ENCODE measurements around the gene SELENOM.

DNA sequence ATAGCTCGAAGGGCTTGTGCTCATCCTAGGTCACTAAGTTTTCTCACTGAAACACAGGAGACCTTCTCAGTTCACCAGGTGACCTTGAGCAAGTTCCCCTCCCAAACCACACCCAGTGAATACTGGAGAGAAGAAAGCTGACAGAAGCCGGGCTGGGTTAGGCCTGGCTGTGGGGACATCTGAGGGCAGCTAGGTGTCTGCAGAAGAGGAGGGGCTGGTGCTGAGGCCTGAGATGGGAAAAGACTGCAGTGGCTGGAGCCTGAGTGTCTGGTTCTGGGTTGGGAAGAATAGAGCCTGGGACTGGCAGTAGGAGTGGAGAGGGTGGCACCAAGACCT, 14.8 kb upstream of the SELENOM start:
- TF ChIP-seq, protein P1, sequence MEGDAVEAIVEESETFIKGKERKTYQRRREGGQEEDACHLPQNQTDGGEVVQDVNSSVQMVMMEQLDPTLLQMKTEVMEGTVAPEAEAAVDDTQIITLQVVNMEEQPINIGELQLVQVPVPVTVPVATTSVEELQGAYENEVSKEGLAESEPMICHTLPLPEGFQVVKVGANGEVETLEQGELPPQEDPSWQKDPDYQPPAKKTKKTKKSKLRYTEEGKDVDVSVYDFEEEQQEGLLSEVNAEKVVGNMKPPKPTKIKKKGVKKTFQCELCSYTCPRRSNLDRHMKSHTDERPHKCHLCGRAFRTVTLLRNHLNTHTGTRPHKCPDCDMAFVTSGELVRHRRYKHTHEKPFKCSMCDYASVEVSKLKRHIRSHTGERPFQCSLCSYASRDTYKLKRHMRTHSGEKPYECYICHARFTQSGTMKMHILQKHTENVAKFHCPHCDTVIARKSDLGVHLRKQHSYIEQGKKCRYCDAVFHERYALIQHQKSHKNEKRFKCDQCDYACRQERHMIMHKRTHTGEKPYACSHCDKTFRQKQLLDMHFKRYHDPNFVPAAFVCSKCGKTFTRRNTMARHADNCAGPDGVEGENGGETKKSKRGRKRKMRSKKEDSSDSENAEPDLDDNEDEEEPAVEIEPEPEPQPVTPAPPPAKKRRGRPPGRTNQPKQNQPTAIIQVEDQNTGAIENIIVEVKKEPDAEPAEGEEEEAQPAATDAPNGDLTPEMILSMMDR (IDR thresholded peaks at IDR 0.05), result no peak
- TF ChIP-seq POLR2A (IDR thresholded peaks at IDR 0.05), result no peak
